ENCODE measurements around the gene PLCB1.

DNA sequence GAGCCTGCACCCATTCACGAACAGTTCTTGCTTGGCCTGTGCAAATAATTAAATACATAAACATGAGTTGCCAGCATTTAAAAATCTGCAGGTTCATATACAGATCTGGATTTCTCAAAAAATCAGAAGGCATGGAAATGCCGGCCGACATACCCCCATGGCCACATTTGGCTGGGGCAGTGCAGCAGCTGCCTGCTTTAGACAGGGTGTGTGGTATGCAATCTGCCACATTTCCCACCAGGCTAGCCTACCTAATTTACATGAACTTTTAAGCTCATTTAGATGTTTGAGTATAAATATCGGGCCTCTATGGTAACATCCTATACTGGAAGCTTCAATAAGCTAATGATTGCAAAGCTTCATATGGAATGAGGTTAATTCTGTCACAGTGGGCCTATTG is 31.5 kb downstream of the PLCB1 start:
- TF ChIP-seq, protein P1, sequence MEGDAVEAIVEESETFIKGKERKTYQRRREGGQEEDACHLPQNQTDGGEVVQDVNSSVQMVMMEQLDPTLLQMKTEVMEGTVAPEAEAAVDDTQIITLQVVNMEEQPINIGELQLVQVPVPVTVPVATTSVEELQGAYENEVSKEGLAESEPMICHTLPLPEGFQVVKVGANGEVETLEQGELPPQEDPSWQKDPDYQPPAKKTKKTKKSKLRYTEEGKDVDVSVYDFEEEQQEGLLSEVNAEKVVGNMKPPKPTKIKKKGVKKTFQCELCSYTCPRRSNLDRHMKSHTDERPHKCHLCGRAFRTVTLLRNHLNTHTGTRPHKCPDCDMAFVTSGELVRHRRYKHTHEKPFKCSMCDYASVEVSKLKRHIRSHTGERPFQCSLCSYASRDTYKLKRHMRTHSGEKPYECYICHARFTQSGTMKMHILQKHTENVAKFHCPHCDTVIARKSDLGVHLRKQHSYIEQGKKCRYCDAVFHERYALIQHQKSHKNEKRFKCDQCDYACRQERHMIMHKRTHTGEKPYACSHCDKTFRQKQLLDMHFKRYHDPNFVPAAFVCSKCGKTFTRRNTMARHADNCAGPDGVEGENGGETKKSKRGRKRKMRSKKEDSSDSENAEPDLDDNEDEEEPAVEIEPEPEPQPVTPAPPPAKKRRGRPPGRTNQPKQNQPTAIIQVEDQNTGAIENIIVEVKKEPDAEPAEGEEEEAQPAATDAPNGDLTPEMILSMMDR (IDR thresholded peaks at IDR 0.05), result no peak
- TF ChIP-seq POLR2AphosphoS5 (IDR thresholded peaks at IDR 0.05) (no peak), POLR2A (IDR thresholded peaks at IDR 0.05; ENCODE audit: low read depth) (no peak)

Data from esophagus muscularis mucosa (tissue), 3 donors.